Activated naive CD8-positive, alpha-beta T cell treated with anti-CD3 and anti-CD28 coated beads, Interleukin-2, amount 50 U/mL, for 24 hours (primary cell): Measurements from ENCODE around the gene OR13C4.
"Not testable (repeated sequence)": the region's sequence is repeated elsewhere in the genome, so short reads cannot be mapped to it uniquely, and the experiment has no call there.

ENCODE experiments used
- ATAC-seq: fragments of 150-1000 bp; cut with Tn5 transposase; one replicate; pipeline ENCODE4 v1.10.0; 2021
- DNase-seq: peaks from one replicate; pipeline ENCODE4 v3.0.0; 2021
- H3K27ac Mint-ChIP-seq: one replicate; pipeline ENCODE4 v1.8.0; 2021; ENCODE audit warnings: mild to moderate bottlenecking, mixed read lengths
- H3K27me3 Mint-ChIP-seq: one replicate; pipeline ENCODE4 v1.8.0; 2021; ENCODE audit warnings: mixed read lengths
- H3K36me3 Mint-ChIP-seq: one replicate; pipeline ENCODE4 v1.8.0; 2021; ENCODE audit warnings: low read depth, mixed read lengths
- H3K4me1 Mint-ChIP-seq: one replicate; pipeline ENCODE4 v1.8.0; 2021; ENCODE audit warnings: mixed read lengths
- H3K4me3 Mint-ChIP-seq: one replicate; pipeline ENCODE4 v1.8.0; 2021; ENCODE audit warnings: mild to moderate bottlenecking, moderate library complexity, mixed read lengths
- H3K9me3 Mint-ChIP-seq: one replicate; pipeline ENCODE4 v1.8.0; 2021; ENCODE audit warnings: mixed read lengths

OR13C4 gene

GRCh38 chr9:104527109-104527508 lies at the start of gene OR13C4:
TSS of gene OR13C4 (minus strand) at chr9:104527209. CDS start at chr9:104527209, 0 bp downstream.
- Mint-ChIP-seq H3K36me3 (no peaks in the 10 kb centered on the region), H3K4me1 (no peaks in the 10 kb centered on the region), H3K9me3 (no peaks in the 10 kb centered on the region), H3K27me3 (no peaks in the 10 kb centered on the region), H3K4me3 (no peak within 1 kb of the TSS), H3K27ac (no peak within 1 kb of the TSS)
- no peak for ATAC-seq
- no peak for DNase-seq

- DNase-seq (no peak), ATAC-seq (no peak)
- Mint-ChIP-seq H3K4me3 (no peak overlapping the region), H3K9me3 (peaks cover 15% of the 10 kb centered on the region), H3K27me3 (no peaks in the 10 kb centered on the region), H3K36me3 (no peaks in the 10 kb centered on the region), H3K4me1 (no peaks in the 10 kb centered on the region), H3K27ac (no peak overlapping the region)
These were observed 48.4 kb upstream of the OR13C4 start for GRCh38 chr9:104575456-104575855.

GRCh38 chr9:104572612-104573011 lies 45.6 kb upstream of the OR13C4 start:
- no peak for ATAC-seq
- no peak for DNase-seq
- H3K27ac Mint-ChIP-seq = no peak overlapping the region
- H3K36me3 Mint-ChIP-seq = no peaks in the 10 kb centered on the region
- H3K9me3 Mint-ChIP-seq = peaks cover 15% of the 10 kb centered on the region
- no peaks in the 10 kb centered on the region for H3K4me1 Mint-ChIP-seq
- no peak overlapping the region for H3K4me3 Mint-ChIP-seq
- no peaks in the 10 kb centered on the region for H3K27me3 Mint-ChIP-seq

GRCh38 chr9:104568868-104569267 lies 41.9 kb upstream of the OR13C4 start, which contains the start of gene OR13C8:
TSS of gene OR13C8 (plus strand) at chr9:104569168. CDS start at chr9:104569168, 0 bp downstream.
- no peaks in the 10 kb centered on the region for H3K4me1 Mint-ChIP-seq
- no peak within 1 kb of the TSS for H3K27ac Mint-ChIP-seq
- no peaks in the 10 kb centered on the region for H3K36me3 Mint-ChIP-seq
- ATAC-seq (no peak), DNase-seq (no peak)
- no peak within 1 kb of the TSS for H3K4me3 Mint-ChIP-seq
- peaks cover 15% of the 10 kb centered on the region for H3K9me3 Mint-ChIP-seq
- no peaks in the 10 kb centered on the region for H3K27me3 Mint-ChIP-seq

GRCh38 chr9:104564358-104564757 lies 37.3 kb upstream of the OR13C4 start:
- H3K27ac Mint-ChIP-seq = no peak overlapping the region
- peaks cover 5% of the 10 kb centered on the region for H3K9me3 Mint-ChIP-seq
- DNase-seq (no peak), ATAC-seq (no peak)
- no peaks in the 10 kb centered on the region for H3K4me1 Mint-ChIP-seq
- no peak overlapping the region for H3K4me3 Mint-ChIP-seq
- H3K27me3 Mint-ChIP-seq = no peaks in the 10 kb centered on the region
- H3K36me3 Mint-ChIP-seq = no peaks in the 10 kb centered on the region

GRCh38 chr9:104556830-104557634 lies 30.0 kb upstream of the OR13C4 start:
- Mint-ChIP-seq H3K9me3 (peaks cover 22% of the 10 kb centered on the region), H3K27me3 (no peaks in the 10 kb centered on the region)
- DNase-seq = no peak

GRCh38 chr9:104555521-104555920 lies 28.5 kb upstream of the OR13C4 start:
- H3K36me3 Mint-ChIP-seq = no peaks in the 10 kb centered on the region
- H3K27ac Mint-ChIP-seq = no peak overlapping the region
- no peaks in the 10 kb centered on the region for H3K27me3 Mint-ChIP-seq
- no peaks in the 10 kb centered on the region for H3K4me1 Mint-ChIP-seq
- H3K4me3 Mint-ChIP-seq = no peak overlapping the region
- ATAC-seq (no peak), DNase-seq (no peak)
- H3K9me3 Mint-ChIP-seq = peaks cover 22% of the 10 kb centered on the region

More at GRCh38 chr9:104556830-104557634, 30.0 kb upstream of the OR13C4 start:
- Mint-ChIP-seq H3K36me3 (no peaks in the 10 kb centered on the region), H3K4me1 (no peaks in the 10 kb centered on the region), H3K4me3 (no peak overlapping the region), H3K27ac (no peak overlapping the region)
- ATAC-seq = no peak

GRCh38 chr9:104553261-104553660 lies 26.3 kb upstream of the OR13C4 start:
- Mint-ChIP-seq H3K27ac (no peak overlapping the region), H3K9me3 (peaks cover 11% of the 10 kb centered on the region), H3K36me3 (no peaks in the 10 kb centered on the region), H3K4me1 (no peaks in the 10 kb centered on the region), H3K27me3 (no peaks in the 10 kb centered on the region), H3K4me3 (no peak overlapping the region)
- no peak for ATAC-seq
- DNase-seq = no peak

- H3K4me1 Mint-ChIP-seq = no peaks in the 10 kb centered on the region
- no peak overlapping the region for H3K27ac Mint-ChIP-seq
- ATAC-seq (no peak), DNase-seq (no peak)
- H3K9me3 Mint-ChIP-seq = no peaks in the 10 kb centered on the region
- no peaks in the 10 kb centered on the region for H3K36me3 Mint-ChIP-seq
- H3K4me3 Mint-ChIP-seq = no peak overlapping the region
- H3K27me3 Mint-ChIP-seq = no peaks in the 10 kb centered on the region
These were observed 17.6 kb upstream of the OR13C4 start for GRCh38 chr9:104544644-104545043.

- Mint-ChIP-seq H3K36me3 (no peaks in the 10 kb centered on the region), H3K4me3 (no peak overlapping the region), H3K27ac (no peak overlapping the region), H3K27me3 (no peaks in the 10 kb centered on the region), H3K4me1 (no peaks in the 10 kb centered on the region), H3K9me3 (no peaks in the 10 kb centered on the region)
- no peak for DNase-seq
- ATAC-seq = no peak
These were observed 12.3 kb upstream of the OR13C4 start for GRCh38 chr9:104539275-104539674.

- Mint-ChIP-seq H3K27ac (no peak within 1 kb of the TSS), H3K9me3 (no peaks in the 10 kb centered on the region), H3K4me1 (no peaks in the 10 kb centered on the region), H3K27me3 (no peaks in the 10 kb centered on the region), H3K4me3 (no peak within 1 kb of the TSS), H3K36me3 (no peaks in the 10 kb centered on the region)
- no peak for ATAC-seq
- DNase-seq = no peak
These were observed 9.7 kb upstream of the OR13C4 start, which contains the start of gene OR13C3 for GRCh38 chr9:104536756-104537155. TSS of gene OR13C3 (minus strand) at chr9:104536856. CDS start at chr9:104536723, 133 bp downstream.

- not testable (repeated sequence) for H3K27me3 Mint-ChIP-seq, H3K4me3 Mint-ChIP-seq, H3K27ac Mint-ChIP-seq, ATAC-seq, H3K9me3 Mint-ChIP-seq, DNase-seq, H3K4me1 Mint-ChIP-seq, H3K36me3 Mint-ChIP-seq
These were observed 6.8 kb downstream of the OR13C4 start for GRCh38 chr9:104520241-104520640.

- Mint-ChIP-seq H3K36me3 (no peaks in the 10 kb centered on the region), H3K27ac (no peak overlapping the region), H3K4me1 (no peaks in the 10 kb centered on the region), H3K9me3 (peaks cover 3% of the 10 kb centered on the region), H3K4me3 (no peak overlapping the region), H3K27me3 (peaks cover 1% of the 10 kb centered on the region)
- ATAC-seq (no peak), DNase-seq (no peak)
These were observed 12.1 kb downstream of the OR13C4 start for GRCh38 chr9:104514901-104515300.

GRCh38 chr9:104506565-104506964 lies 20.4 kb downstream of the OR13C4 start:
- no peaks in the 10 kb centered on the region for H3K27me3 Mint-ChIP-seq
- no peaks in the 10 kb centered on the region for H3K36me3 Mint-ChIP-seq
- peaks cover 4% of the 10 kb centered on the region for H3K9me3 Mint-ChIP-seq
- no peak overlapping the region for H3K27ac Mint-ChIP-seq
- ATAC-seq (no peak), DNase-seq (no peak)
- H3K4me3 Mint-ChIP-seq = no peak overlapping the region
- H3K4me1 Mint-ChIP-seq = no peaks in the 10 kb centered on the region

- Mint-ChIP-seq H3K36me3 (no peaks in the 10 kb centered on the region), H3K9me3 (peaks cover 4% of the 10 kb centered on the region), H3K27me3 (no peaks in the 10 kb centered on the region), H3K4me1 (no peaks in the 10 kb centered on the region), H3K4me3 (no peak within 1 kb of the TSS), H3K27ac (no peak within 1 kb of the TSS)
- ATAC-seq (no peak), DNase-seq (no peak)
These were observed 23.0 kb downstream of the OR13C4 start, which contains the start of gene OR13F1 for GRCh38 chr9:104503963-104504362. TSS of gene OR13F1 (plus strand) at chr9:104504263. CDS start at chr9:104504263, 0 bp downstream.
